GM18861 (cell line): ENCODE data around the gene CIAO2B.
"Not testable (repeated sequence)": the region's sequence is repeated elsewhere in the genome, so short reads cannot be mapped to it uniquely, and the experiment has no call there.

ENCODE experiments used
- ATAC-seq: cut with Tn5 transposase; IDR thresholded peaks from one replicate; pipeline ENCODE4 v1.9.1; 2021; ENCODE audit not compliant: unreplicated experiment

Gene CIAO2B

DNA sequence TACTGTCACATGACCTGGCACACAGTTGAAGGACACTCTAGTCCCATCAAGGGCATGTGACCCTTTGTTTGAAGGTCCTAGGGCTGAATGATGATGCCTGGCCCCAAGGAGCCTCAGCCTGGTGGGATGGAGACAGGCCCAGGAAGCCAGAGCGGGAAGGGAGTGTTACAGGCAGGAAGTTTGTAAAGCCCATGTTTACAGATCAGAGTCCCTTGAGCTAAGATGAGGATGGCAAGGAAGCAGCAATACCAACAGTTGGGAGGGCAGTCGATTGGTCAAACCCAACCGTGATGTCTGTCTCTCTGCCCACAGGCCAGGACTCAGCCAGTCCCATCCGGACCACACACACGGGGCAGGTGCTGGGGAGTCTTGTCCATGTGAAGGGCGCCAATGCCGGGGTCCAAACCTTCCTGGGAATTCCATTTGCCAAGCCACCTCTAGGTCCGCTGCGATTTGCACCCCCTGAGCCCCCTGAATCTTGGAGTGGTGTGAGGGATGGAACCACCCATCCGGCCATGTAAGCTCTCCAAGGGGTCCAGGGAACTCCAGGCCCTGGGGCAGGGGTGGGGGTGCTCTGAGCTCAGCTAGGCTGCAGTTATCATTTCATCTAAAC is 3.6 kb upstream of the CIAO2B start:
- ATAC-seq: no peak

DNA sequence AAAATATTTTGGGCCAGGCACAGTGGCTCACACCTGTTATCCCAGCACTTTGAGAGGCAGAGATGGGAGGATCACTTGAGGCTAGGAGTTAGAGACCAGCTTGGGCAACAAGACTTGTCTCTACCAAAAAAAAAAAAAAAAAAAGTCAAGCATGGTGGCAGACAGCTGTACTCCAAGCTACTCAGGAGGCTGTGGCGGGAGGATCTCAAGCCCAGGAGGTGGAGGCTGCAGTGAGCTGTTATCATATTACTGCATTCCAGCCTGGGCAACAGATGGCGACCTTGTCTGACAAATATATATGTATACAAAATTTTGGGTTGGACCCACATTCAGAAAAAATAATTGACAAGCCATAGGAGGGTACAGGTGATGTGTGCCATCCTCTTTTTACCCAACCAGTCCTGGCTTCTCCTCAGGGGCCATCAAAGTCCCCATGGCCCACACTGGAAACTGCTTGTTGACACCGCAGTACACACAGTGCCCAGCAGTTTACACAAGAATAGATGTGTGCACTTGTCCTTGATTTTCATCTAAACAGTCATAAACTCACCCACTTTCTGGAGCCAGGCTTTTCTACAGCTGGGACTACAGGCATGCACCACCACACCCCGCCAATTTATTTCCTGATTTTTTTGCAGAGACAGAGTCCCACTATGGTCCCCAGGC is 2.8 kb upstream of the CIAO2B start:
- no peak for ATAC-seq

DNA sequence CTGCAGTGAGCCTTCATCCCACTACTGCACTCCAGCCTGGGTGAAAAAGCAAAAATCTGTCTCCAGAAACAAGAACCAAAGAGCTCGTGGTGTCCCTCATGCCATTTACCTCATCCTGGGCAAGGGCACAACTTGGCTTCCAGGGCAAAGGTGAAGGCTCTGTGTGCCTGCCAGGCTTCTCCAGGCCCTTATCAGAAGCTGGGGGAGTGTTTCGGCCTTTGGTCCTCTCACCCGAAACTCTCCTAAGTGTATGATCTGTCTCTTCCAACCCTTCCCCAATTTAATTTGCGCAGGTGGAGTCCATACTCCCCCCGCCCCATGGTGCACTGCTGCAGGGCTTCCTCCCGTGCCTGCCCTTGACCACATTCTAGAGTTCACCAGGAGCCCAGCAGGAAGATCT is 2.3 kb upstream of the CIAO2B start:
- no peak for ATAC-seq

DNA sequence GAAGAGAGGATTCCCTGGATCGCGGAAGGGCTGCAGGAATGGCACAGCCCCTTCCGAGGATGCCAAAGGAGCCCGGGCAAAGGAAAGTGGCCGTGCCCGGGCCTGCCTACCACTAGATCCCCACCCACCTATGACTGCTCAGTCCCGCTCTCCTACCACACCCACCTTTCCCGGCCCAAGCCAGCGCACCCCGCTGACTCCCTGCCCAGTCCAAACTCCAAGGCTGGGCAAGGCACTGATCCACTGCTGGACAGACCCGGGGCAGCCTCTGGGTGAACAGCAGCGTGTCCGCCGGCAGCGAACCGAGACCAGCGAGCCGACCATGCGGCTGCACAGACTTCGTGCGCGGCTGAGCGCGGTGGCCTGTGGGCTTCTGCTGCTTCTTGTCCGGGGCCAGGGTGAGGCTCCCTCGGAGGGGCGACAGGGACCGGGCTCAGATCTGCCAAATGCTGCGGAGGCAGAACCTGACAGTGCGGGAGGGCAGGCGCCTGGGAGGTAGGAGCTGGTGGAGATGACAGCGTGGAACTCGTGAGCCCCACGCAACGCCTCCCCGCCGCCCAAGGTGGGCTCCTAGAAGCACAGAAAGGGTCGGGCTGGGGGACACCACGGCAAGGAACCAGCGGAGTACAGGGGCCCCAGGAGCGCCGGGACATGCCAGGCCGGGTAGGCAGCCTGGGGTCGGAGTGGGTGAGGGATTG is 1.3 kb upstream of the CIAO2B start, which contains the start of gene CES2:
CES2 (plus strand) TSS at position 203 of the 698 bp plus-strand sequence; CDS start at position 323, 120 bp downstream.
- ATAC-seq: no peak

DNA sequence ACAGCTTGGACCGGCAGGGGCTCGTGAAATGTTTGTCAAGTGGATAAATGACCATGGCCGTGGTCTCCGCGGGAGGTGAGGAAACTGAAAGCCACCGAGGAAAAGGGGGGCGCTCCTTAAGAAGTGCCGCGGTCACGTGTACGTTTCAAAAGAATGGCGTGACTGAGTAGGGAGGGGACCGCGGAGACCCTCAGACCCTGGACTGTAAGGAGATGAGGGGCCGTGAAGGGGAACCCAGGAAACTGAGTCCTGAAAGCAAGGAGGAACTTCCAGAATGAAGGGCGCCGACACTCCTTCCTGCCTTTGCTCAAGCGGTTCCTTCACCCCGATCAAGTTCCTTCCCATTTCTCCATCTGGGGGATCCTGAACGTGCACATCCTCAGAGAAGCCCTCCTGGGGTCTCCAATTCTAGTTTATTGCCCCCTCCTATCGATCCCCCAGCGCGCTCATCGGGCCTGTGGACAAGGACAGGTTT is 674 bp upstream of the CIAO2B start:
- ATAC-seq: not testable (repeated sequence)

DNA sequence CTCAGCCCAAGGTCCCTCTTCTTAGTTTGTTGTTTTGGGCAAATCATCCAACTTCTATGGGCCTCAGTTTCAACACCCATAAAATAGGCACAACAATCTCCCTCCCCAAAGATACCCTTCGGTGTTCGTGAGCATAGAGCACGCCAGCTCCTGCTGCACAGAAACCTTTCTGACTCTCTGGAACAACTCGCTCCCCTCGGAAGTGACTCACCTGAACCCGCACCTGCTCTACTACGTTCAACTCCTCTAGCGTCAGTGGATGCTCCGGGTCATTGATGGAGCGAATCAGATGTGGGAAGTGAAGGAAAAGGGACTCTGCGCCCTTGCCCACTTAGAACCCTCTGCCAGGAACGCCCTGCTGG is 445 bp downstream of the CIAO2B start:
- no peak for ATAC-seq

DNA sequence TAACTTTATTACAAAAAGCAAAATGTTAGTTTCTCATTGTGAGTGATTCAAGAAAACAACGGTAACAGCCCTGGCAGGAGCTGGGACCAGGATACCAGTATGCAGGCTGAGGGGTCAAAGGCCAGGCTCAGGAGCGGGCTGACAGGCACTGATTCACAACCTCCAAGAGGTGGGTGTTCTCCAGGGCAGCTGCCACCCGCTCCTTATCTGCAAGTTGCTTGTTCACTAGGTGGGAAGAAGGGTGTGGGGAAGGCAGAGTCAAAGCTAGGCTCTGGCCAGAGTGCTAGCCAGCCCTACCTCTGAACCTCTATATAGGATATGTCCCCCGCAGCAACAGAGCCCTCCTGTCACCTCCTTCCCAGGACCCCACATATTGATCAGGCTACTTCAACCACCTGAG is 2.1 kb downstream of the CIAO2B start:
- no peak for ATAC-seq

DNA sequence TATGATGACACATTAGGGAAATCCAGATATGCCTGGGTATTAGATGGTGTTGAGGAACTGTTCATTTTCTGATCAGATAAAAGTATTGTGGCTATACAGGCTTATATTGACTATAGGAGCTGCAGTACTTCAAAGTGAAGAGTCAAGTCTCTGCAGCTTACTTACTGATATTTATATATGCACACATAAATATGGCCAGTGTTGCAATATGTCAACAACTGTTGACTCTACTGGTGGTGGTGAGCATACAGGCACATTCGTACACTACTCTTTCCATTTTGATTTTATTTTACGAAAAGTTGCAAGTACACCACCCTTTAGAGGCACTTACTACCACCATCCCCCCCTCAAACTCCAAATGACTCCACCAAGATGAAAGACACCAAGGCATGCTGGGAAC is 2.5 kb downstream of the CIAO2B start:
- no peak for ATAC-seq

DNA sequence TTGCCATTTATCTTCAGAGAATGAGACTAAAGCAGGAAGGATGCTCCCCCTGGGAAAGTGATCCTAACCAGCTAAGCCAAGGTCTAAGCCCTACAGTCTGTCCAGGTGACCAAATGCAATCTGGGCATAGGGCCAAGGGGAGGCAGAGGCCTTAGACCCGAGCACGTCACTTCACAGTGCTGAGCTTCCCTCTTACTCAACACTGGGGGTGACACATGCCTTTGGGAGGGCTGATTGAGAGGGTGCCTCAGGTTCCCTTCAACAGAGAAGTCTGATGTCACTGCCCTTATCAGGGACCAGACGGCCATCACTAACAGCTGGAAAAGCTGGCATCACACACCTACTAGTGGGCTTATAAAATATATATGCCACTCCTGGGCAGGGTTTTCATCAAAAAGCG is 4.0 kb downstream of the CIAO2B start:
- ATAC-seq: no peak

DNA sequence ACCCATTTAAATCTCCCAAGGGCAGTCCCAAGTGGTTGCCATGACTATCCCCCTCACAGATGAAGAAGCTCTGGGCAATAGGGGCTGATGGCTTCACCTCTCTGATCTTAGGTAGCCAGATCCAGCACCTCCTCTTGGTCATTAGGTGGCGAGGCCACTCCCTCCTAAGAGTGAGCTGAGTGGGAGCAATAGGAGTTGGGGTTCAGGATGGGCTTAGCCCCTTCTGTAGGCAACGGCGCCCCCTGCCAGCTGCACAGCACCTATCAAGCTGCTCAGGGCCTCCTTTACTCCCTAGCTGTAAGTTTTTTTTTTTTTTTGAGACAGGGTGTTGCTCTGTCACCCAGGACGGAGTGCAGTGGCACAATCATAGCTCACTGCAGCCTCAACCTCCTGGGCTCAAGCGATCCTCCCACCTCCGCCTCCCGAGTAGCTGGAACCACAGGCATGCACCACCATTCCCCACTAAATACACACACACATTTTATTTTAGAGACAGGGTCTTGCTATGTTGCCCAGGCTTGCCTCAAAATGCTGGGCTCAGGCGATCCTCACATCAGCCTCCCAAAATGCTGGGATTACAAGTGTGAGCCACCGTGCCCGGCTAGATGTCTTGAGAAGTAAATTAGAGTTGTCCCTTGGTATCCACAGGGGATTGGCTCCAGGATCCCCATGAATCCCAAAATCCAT is 5.4 kb downstream of the CIAO2B start:
- ATAC-seq: no peak

DNA sequence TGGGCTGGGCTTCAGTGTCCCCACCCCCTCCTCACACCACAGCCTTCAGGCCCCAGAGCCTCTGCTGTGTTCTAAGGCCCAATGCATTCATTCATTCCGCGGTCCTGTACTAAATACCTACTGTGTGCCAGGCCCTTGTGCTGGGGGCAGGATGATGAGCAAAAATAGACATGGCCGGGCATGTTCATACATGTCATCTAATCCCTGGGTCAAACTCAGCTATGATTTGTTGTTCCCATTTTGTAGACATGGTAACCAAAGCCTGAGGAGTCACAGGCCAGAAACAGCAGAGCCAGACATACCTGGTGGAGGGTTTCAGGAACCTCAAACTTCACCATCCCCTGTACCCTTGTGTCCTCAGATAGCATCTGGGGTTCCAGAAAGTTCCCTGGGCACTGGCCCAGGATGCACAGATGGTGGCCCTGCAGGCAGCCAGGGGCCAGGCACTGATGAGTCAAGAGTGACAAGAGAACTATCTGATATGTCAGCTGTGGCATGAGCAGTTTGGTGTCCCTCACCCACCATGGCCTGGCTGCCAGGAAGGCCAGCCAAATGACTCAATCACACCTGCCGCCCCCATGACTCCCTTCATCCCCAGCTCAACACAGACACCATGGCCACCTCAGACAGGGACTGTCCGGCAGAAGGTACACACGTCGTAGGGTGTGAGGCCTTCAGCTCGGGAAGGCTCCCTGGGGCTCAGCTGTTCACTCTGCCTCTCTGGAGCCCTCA is 6.1 kb downstream of the CIAO2B start:
- ATAC-seq: no peak

DNA sequence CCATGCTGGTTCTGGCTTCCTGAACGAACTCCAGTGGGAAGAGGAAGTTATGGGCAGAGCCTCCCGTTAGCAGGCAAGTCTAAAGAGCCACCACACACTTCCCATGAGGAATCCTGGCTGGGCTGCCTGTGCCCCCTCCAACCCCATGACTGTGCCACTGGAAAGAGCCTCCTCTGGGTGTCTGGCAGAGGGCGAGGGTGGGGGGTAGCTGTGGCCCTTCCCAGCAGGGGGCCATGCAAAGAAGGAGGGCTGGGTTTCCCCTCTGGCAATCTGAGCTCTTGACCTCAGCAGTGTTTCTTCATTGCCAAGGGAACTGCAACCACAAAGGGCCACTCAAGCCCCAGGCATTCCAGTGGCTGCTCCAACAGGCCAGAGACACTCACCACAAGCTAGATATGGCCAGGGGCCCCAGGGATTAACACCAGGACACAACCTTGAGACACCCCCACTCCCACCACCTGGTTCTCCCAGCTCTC is 7.2 kb downstream of the CIAO2B start:
- no peak for ATAC-seq

DNA sequence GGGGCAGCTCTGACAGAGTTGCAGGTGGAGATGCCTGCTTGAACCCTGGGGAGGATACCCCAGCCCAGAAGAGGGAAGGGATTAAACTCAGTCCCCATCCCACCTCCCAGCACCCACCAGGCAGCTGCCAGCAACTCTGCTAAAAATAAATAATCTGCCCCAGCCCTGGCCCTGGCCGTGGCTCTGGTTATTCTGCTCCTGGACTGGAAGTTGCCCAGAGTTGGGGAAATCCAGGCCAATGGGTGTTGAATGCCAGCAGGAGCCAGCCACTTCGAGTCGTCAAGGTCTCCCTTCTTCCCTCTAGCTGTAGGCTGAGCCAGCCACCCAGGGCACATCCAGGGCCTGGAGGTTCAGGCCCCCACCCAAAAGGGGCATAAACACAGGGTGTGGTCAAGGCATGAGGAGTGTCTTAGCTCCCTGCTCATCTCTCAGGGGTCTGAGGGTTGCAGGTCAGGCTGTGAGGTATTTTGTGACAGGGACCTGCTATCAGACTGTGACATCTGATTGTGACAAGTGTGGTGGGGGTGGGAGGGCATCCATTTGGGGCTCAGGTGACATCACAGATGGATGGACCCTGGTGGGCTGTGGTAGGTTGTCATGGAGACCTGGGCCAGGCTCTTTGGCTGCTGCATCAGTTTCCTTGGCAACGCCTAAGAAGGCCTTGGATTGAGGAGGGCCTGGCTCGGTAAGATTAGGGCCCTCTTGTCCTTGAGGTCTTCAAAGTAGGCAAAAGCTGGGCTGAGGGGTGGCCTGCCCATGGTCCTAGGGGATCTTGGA is 7.8 kb downstream of the CIAO2B start:
- no peak for ATAC-seq

DNA sequence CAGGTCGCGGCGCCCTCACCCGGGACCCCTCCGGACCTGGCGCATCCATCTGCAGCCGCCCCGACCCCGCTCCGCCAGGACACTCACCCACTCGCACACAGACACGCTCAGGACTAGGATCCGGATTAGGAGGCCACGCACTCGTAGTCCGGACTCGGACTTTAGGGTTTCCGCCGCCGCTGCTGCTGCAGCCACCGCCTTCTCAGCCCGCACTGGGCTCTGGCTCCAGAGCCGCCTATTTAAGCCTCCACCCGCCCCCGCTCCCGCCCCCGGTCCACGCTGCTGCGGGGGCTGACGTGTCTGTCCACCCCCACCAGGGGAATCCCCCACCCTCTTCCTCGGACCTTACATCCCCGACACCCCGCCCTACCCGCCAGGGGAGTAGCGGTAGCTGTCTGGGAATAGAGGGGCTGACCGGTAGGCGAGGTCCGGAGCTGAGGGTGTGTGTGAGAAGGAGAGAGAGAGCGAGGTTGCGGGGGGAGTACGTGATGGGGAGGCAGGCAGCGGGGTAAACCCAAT is 8.8 kb downstream of the CIAO2B start, which contains the start of gene RRAD:
RRAD (minus strand) TSS at position 214 of the 519 bp plus-strand sequence. CDS start 356 bp downstream, outside the sequence.
- no peak for ATAC-seq

DNA sequence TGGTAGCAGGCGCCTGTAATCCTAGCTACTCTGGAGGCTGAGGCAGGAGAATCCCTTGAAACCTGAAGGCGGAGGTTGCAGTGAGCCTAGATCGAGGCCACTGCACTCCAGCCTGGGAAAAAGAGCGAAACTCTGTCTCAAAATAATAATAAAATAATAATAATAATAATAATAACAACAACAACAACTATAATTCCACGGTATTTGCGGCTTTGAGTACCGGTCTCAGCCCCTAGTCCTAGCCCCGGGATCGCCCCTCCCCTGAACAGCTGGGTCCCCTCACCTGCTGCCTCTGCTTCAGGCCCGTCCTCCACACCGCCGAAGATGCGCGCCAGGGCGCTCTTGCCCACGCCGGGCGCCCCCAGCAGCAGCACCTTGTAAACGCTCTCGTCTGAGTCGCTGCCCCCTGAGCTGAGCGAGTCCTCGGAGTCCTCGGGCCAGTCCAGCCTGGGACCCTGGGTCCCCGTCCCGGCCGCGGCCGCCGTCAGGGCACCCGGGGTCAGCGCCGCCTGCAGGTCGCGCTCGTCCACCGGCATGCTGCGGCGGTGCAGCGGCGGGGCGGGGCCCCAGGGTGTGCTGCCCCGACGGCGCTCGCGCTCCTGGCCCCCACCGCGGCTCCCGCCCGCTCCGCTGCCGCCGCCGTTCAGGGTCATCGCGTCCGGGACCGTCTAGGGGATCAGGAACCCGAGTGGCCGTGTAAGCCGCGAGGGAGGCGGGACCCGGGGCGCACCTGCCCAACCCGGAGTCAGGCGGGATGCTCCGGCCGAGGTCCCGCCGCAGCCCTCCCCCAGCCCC is 9.5 kb downstream of the CIAO2B start:
- no peak for ATAC-seq

DNA sequence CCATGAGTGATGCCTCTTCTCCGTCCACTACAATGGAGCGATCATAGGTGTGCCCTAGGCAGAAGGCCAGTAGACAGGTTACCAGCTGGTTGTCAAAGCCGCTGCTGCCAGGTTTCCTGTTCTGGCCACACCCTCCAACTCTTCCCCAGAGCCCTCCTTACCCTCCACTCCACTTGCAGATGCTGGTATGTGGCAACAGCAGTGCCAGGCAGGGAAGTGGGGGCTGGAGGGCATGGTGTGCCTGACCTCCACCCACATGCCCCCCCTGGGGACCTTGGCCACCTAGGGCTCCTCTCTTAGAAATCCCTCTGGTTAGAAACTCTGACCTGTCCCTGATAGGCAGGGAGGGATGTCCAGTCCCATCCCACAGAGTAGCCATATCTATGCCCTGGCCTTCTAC is 10.3 kb downstream of the CIAO2B start:
- ATAC-seq: no peak

DNA sequence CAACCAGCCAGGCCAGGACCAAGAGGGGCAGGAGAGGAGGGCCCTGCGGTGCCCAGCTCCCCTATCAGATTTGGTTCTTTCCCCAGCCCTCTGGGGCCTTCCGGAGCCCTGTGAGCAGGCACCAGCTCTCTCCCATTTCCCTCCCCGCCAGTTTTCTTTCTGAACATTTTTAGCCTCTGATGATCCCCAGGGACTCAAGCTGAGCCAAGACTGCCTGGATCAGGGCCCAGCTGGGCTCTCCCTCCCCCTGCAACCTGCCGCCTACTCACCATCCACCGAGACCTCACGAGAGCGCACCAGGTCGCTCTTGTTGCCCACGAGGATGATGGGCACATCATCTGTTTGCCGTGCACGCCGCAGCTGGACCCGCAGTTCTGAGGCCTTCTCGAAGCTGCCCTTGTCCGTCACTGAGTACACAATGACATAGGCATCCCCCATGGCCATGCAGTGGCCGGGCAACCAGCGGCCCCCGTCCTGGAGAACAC is 10.9 kb downstream of the CIAO2B start:
- no peak for ATAC-seq

DNA sequence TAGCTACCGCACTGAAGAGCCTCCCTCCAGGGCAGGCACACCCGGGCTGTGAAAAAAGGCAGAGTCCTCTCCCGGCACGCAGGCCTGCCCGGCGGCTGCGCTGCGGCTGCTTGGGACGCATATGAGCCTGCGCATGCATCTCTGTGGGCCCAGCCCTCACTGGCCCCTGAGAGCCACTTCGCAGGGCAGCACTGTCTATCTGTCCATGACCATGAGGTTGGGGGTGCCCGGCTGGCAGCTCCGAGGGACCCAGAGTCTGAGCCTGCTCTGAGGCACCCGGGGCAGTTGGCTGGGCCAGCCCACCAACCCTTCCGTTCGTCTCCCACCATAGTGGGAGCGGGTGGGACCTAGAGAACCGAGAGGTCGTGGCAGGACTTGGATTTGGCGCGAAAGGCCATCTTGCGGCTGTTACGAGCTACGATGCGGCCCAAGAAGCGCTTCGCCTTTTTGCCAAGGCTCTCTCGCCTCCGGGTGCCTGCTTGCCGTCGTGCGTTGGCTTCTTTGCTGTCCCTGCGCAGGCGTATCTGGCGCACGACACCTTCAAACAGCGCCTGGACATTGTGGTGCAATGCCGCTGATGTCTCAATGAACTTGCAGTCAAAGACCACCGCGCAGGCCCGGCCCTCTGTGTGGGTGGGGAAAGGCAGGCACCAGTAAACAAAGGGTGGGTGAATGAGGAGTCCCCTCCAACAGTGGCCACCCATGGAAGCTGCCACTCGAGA is 12.3 kb downstream of the CIAO2B start:
- ATAC-seq: no peak
